Globus pallidus (tissue), 1 donor: ENCODE results near the gene ANKLE2.

Experiments
- DNase-seq: peaks from one replicate; pipeline ENCODE4 v3.0.0-alpha.2; 2015; ENCODE audit warnings: low spot score

Gene ANKLE2

DNA sequence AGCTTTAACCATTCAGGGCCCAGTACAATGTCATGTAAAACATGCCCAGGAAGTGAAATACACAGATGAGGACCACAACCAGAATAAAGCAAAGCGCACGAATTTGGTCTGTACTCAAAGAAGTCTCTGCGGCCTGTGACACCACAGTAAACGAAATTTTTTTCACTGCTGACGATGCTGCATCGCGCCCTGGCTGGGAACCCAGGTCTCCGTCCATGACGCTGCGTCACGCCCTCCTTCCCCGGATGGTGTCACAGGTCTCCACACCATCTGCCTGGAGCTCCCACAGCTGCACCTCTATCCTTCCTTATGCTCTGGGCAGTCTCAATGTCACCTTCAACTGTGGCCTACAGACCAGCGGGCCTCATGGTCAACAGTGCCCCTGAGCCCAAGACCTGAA is 17.8 kb downstream of the ANKLE2 start:
- DNase-seq = no peak

DNA sequence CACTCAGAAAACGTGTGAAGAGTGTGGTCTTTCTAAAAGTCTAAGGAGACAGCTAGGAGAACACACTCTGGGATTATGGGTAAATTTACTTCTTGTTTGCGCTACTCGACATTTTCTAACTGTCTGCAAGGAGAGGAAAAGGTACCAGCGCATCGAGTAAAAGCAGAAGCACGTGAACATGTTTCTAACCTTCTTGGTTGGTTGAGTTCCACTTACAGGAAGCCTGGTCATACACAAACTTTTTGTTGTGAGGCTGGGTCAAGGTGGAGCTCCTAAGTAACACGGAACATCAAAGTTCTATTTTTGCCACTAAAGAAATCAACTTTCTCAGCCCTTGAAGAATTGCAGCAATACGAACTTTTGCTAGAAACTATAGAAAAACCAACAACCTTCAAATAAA is 20.0 kb downstream of the ANKLE2 start:
- DNase-seq = no peak

DNA sequence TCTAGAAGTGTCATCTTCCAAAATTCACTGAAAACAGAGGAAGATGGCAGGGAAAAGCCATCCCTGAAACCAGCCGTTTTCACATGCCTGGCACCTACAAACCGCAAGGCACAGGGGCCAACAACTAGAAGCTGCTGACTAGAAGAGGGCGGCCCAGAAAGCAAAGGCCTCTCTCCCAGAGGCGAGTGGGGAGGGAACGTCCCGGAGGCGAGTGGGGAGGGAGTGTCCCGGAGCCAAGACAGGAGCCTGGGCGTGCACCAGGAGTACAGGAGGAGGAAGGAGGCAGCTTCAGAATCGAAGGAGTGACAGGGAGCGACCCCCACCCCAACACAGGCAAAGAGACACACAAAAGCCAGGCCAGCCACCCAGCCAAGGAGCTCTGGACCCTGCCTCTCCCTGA is 21.0 kb downstream of the ANKLE2 start:
- DNase-seq = no peak

DNA sequence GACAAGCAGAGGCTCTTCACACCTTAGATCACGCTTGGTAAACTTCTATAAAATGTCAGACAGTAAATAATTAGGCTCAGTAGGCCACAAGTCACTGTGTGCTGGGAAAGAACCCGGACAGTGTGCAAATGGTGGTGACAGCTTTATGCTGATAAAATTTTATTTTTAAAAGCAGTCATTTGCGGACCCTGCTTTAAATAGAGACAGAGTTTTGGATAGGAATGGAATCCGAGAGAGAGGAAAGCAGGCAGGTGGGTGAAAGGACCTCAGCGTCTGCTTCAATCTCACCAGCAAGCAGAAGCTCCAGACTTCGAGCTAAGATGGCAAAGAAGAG is 21.4 kb downstream of the ANKLE2 start:
- DNase-seq = no peak

DNA sequence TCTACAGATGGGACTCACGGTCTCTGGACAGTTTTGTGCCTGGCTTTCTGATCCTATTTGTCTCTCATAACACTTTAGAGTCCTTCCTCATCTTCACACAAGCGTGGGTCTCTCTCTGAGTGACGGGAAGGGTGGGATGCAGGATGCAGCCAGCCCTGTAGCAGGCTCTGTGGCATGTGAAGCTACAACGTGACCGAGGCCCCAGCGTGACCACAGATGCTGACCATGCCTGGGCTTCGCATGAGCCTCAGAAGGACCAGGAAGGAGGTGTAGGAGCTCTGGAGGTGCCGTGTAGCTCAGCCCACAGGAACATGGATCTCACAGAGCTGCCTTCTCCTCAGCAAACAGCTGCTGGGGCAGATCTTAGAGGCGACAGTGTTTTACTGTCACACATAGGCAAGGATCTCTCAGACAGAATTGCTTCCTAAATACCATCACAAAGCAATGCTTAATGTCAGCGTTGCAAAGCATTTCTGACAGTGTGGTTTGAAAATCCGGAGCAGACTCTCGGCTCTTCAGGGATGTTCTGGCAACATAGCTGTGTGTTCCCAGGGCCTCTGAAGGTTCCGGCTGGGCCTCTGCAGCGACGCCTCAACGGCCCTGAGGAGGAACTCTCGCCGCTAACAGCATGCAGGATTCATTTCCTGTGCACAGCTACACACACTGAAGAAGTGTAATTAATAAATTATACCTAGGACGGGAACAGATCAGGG is 21.9 kb downstream of the ANKLE2 start:
- DNase-seq = no peak

DNA sequence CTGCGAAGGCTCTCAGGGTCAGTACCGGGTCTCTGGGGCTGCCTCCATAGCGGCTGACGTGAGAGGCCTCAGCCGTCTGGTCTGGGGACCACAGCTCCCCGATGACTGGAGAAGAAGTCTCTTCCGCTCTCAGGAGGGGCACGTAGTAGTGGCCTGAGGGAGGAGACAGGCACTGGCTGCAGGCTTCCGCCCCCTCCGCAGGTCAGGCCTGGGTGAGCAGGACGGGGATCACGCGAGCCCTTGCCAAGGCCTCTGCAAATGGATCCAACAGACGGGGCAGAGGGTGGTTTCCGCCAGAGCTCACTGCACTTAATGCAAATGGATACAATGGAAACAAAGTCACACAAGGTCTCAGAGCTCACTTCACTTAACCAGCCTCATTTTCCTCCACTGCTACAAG is 24.7 kb downstream of the ANKLE2 start:
- DNase-seq = no peak

DNA sequence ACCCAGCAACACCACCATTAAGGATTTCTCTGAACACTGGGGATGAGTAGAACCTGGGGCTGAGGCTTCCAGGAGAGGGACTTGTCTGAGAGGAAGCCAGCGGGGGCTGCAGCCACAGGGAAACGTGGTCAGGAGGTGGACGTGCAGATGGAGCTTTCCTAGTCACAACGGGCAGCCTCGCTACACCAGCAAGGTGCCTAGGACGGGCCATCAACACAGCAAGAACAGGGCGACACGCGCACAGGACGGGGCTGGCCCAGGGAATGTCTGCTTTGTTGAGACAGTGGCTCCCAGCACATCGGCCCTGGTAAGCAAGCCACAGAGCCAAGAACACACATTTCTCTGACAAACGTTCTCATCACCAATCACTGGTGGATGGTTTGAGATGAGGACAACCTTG is 25.3 kb downstream of the ANKLE2 start:
- DNase-seq = no peak

DNA sequence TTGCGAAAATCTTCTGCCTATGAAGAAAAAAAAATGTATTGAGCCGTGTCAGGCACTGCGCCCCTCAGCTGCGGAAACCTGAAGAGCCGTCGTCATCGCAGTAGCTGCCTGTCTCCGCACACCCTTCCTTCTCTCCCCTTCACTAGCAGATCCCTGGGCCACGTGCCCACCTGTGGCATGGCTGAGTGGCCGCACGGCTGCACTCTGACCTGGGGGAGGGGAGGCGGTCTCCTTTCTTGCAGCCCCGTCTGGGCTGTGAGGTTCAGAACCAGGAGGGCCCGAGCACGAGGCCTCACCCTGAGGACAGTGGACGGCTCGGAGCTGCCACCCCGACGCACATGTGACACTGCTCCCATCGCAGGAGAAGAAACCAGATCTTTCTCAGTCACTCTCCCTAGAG is 26.1 kb downstream of the ANKLE2 start:
- no peak for DNase-seq

DNA sequence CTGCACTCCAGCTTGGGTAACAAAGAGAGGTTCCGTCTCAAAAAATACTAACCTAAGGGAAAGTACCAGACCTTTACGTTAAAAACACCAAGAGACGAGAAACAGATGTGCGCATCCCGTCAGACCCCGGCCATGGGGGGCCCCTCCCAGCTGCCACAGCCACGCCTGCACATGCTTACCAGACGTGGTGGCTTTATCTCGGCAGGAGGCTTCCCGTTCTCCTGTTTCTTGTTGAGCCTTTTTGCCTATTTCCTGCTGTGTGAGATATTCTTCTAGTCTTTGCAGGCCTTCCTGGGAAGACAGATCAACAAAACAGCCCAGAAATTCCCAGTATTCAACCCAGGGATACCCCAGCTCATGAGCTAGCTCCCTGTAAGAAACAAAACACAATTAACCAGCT is 27.4 kb downstream of the ANKLE2 start:
- no peak for DNase-seq

DNA sequence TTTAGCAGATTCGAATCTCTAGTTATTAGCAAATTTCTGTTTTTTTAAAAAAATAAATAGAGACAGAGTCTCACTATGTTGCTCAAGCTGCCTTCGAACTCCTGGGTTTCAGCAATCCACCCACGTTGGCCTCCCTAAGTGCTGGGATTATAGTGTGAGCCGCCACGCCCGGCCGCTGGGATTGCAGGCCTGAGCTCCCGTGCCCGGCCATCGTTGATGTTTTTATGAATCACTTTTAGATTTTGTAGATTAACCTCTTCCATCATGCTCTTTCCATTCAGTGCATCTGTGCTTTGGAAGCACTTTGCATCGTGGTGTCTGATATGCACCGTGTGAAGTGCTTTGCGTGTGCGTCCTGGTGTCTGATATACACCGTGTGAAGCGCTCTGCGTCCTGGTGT is 30.1 kb downstream of the ANKLE2 start:
- no peak for DNase-seq

DNA sequence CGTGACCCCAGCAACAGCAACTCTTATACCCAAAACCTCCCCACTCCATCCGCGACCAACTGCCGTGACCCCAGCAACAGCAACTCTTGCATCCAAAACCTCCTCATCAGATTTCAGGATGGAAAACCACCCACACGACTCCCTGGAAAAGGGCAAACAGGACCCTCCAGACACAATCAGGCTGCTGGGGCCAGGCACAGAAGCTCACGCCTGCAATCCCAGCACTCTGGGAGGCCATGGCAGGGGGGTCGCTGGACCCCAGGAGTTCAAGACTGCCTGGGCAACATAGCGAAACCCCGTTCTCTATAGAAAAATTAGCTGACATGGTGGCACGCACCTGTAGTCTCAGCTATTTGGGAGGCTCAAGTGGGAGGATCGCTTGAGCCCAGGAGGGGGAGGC is 31.3 kb downstream of the ANKLE2 start:
- DNase-seq = no peak

DNA sequence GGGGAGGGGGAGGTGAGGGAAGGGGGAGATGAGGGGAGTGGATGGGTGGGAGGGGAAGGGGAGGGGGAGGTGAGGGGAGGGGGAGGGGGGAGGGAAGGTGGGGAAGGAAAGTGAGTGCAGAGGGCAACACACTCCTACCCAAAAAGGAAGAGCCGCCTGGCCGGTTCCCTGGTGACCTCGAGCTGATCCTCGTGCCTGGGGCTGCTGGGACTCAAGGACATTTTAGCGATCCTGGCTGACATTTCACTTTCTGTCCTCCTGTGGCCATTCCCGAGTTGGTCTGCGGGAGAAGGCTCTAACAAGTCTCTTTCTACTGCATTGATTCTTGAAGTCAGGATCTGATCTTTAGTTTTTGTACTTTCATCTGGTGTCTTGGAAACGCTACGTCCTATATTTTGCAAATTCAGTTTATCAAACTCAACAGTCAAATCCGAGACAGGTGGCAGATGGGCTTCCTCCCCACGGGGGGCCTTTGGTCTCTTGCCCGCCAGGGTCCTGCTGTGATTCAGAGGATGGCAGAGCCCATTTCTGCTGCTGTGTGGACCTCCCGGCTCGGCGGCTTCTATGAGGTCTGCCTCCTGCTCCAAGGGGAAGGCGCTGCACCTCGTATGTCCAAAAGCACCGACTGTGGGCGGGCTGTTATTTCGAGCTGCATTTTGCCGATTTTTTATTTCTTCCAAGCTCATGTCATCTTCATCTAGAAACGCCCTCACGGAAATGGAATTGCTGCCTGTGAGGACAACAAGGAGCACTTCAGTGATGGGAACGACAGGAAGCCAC is 31.9 kb downstream of the ANKLE2 start:
- no peak for DNase-seq

DNA sequence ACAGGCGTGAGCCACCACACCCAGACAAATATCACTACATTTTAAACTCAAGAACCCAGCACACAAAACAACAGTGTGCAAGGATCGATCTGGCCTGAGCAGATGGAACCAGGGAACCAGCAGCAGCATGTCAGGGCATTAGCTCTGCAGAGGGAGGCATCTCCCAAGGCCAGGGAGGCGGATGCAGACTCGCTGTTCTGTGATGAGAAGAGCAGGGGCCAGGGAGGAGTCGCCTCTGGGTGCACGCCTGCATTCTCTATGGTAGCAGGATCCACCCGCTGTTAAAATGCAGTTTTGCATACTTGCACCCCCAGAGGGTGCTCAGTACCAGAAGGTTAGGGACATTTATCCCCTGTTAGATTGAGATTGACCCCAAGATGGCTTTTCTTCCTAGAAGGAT is 33.1 kb downstream of the ANKLE2 start:
- no peak for DNase-seq

DNA sequence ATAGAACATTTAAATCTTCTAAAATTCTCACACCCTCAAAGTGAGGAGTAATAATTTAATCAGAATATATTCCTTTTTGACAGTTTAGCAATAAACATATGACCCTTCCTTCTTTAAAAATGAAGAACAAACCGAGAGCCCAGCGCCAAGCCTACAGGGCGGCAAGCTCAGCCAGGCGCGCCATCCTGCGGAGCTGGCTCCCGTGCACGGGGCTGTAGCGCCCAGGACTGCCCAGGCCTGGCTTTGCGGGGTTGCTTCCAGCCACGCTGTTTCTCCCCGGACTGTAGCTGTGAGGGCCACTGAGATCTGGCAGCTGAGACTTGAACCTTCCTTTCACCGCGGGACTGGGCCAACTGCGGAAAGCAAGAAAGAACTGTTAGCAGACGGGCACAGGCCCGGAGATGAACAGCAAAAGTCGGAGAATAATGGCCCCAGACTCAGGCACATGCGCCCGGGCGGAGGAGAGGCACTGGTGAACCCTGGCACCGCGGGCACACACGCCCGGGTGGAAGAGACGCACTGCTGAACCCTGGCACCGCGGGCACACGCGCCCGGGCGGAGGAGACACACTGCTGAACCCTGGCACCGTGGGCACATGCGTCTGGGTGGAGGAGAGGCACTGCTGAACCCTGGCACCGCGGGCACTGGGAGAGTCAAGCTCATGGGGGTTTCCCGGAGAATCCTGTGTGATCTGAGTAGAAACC is 34.4 kb downstream of the ANKLE2 start:
- no peak for DNase-seq

DNA sequence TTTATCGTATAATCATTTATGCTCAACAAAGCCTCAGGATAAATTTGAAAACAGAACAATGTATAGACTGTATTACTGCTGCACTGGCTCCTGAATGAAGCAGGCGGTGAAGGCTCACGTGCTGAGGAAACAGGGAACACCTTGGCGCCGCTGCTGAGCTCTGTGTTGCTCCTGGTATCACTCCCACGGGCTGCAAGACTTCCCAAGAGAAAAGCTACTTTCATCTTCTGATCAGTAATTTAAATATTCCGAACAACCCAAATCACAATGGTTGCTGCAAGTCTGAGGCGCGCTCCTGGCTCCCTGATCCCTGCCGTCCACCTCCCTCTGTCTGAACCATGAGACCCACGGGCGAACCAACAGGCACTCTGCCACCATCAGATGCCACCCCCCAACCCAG is 35.2 kb downstream of the ANKLE2 start:
- no peak for DNase-seq

DNA sequence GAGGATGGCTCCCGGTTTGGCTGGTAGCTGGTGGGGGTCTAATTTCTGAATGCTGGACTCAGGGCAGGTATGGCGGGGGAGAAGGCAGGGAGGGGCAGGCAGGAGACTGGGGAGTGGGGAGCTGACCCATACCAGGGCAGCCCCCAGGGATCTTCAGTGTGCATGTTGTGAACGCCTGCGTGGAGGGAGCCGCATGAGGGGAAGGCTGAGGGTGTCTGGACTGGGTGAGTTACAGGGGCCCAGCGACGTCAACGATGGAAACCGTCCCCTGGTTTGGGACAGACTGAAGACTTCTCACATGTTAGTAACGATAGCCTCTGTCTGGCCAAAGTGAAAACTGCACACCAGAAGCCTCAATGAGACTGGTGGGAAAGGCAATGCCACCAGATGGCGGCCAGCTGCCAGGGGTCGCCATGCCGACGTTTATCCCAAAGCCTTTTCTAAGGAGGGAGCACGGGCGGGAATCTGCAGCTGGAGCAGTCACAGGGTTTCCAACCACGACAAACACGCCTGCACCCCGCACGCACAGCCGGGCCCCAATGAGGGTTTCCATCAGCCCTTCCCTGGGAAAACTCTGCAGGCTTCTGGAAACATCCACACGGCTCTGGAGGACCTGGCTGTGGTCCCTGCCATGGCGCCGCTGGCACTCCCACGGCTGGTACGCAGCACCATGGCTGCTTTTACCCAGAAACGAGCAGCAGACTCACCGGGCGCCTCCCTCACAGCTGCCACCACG is 37.0 kb downstream of the ANKLE2 start:
- no peak for DNase-seq

DNA sequence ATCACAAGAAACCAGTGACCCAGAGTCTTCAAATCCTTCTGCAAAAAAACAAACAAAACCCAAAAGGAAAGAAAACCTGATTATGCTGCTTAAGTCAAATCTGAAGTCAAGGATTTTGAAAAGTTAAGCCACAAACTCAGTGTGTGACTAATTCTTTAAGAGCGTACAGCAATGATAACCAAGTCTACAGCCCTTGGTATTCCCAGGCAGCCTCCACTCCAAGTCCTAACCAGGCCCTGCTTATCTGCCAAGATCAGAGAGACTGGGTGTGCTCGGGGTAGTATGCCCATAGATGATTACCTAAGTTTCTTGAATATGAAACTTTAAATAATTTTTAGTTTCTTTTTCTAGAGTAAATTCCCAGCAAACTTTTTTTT is 37.9 kb downstream of the ANKLE2 start:
- DNase-seq = no peak

DNA sequence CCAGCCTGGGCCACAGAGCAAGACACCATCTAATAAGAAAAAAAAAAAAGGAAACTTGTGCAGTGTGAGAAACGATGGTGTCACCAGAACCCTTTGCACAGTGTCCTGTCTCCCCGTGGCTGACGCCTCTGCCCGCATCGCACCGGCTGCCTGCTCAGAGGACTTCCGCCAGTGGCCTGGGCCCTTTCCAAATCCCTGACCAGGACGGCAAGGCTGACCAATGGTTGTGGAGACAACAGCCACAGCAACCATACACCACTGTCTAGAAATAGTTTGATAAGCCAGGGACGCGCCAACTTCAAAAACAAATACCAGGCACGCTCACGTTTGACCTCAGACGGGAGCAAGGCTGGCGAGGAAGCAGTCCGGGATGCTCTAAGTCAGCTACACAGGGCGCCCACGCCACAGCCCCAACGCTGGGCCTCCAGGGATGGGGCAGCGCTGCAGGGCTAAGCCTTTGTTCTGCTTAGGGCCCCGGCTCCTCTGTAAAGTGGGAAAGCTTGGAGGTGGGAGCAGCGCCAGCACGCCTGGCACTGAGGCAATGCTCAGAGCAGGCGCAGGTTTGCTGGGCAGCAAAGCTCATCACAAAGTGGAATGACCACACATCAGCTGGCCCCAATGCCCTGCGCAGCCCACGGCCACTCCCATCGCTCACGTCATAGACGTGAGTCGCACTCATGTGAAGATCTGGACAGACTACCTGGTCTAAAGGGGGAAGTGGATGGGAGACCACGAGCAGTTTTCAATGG is 38.4 kb downstream of the ANKLE2 start:
- DNase-seq = no peak

DNA sequence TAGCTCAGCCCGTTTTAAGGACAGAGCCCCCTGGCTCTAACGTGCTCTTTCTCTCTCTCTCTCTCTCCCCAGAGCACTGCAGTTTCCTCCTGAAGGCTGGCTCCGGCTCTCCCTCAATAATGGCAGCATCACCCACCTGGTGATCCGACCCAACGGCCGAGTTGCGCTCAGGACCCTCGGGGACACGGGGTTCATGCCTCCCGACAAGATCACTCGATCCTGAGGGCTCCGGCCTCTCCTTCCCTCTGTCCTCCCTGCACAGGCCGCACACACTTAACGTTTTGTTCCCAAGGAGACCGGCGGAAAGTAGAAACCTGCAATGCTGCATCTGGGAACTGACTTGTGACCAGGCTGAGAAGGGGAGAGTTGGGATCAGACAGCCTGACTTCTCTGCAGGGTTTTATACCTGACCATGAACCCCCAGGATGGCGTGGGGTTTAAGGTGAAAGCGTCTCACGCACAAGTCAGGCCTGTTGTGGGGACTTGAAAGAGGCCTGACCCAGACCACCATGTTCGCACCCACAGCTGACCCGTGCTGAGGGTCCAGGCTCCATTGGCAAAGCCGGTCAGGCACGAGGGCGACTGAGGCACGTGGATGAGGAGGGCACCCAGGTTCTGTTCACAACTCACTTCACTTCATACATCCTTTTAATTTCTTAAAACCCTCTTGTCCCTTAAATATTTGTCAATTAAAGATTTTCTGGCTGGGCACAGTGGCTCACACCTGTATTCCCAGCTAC is 40.9 kb downstream of the ANKLE2 start:
- DNase-seq = no peak

DNA sequence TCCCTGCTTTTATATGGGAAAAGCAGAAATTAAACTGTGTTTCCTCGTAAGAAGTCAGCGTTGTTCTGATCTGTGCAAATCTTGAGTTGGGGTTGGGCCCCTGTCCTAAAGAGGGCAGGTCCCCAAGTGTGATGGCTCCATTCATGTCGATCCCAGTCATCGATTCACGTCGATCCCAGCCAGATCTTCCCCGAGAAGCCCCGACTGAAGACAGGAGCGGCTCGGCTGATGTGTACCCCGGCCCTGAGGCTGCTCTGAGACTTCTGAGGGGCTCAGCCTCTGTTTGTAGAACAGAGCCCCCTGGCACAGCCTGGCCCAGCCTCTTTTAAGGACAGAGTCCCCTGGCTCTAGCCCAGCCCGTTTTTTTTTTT is 41.7 kb downstream of the ANKLE2 start:
- no peak for DNase-seq
